A549 (cell line): Measurements from ENCODE around the gene HCN4.

Experiments
- CHD2 ChIP-seq: fragments of 150-350 bp; IDR thresholded peaks from 2 replicates; pipeline ENCODE4 v1.6.1; 2014; ENCODE audit warnings: low read length; ENCODE audit not compliant: partially characterized antibody
- CTCF ChIP-seq: fragments of >200 bp; sonication (Bioruptor Twin); formaldehyde crosslinking; IDR thresholded peaks from 3 replicates; pipeline ENCODE4 v1.5.1; 2016
- HOXA7 ChIP-seq: fragments of 250-450 bp; sonication (Bioruptor Pico); IDR thresholded peaks from 2 replicates; pipeline ENCODE4 v1.5.0; 2020; ENCODE audit warnings: mild to moderate bottlenecking, moderate library complexity
- JUN ChIP-seq, 2 experiments: fragments of >200 bp; sonication (Bioruptor Twin); formaldehyde crosslinking; IDR thresholded peaks; 2 replicates in 1 of 2; 3 replicates in 1 of 2; pipeline ENCODE4 v1.6.1; 2016 to 2017
- MAX ChIP-seq: IDR thresholded peaks from 2 replicates; pipeline ENCODE4 v1.6.1; 2012
- PBX3 ChIP-seq: IDR thresholded peaks from 2 replicates; pipeline ENCODE4 v1.6.1; 2012
- POLR2A ChIP-seq: IDR thresholded peaks from 2 replicates; pipeline ENCODE4 v1.6.1; 2012; ENCODE audit warnings: mild to moderate bottlenecking, low read length
- POLR2AphosphoS2 ChIP-seq: conservative IDR thresholded peaks from 2 replicates; pipeline ENCODE4 v1.6.1; 2012; ENCODE audit warnings: low read length, improper control_type of control experiment, inconsistent platforms
- RFX5 ChIP-seq: fragments of 450-650 bp; IDR thresholded peaks from 2 replicates; pipeline ENCODE4 v1.7.1; 2014; ENCODE audit warnings: antibody characterized with exemption, mild to moderate bottlenecking, moderate library complexity

- TF ChIP-seq POLR2A = no peak
- TF ChIP-seq PBX3 = no peak
- TF ChIP-seq RFX5 = no peak
- TF ChIP-seq CTCF = no peak
- TF ChIP-seq POLR2AphosphoS2 = no peak
- no peak for TF ChIP-seq CHD2
- TF ChIP-seq HOXA7 (CRISPR knock-in tag) = no peak
- no peak for TF ChIP-seq MAX
- no peak for TF ChIP-seq JUN (IDR thresholded peaks at IDR 0.05)
Measured at GRCh38 chr15:73370151-73370550, 1.4 kb upstream of the HCN4 start.
